SK-N-MC (cell line): Measurements from ENCODE around the gene ZNF467.

Source experiments
- DNase-seq: peaks from one replicate; pipeline ENCODE4 v3.0.0-alpha.2; 2011; ENCODE audit warnings: low read depth, low spot score
- H3K27ac ChIP-seq: fragments of 200-600 bp; sonication (generic); 2 replicates; pipeline ENCODE4 v1.5.1; 2016; ENCODE audit warnings: mixed run types
- H3K36me3 ChIP-seq: fragments of 200-600 bp; sonication (generic); 2 replicates; pipeline ENCODE4 v1.6.1; 2017; ENCODE audit warnings: antibody characterized with exemption, low read length, mixed read lengths; ENCODE audit not compliant: insufficient read depth
- H3K4me3 ChIP-seq: fragments of 200-600 bp; sonication (generic); 2 replicates; pipeline ENCODE4 v1.5.1; 2016
- H3K9ac ChIP-seq: fragments of 200-600 bp; sonication (generic); 2 replicates; pipeline ENCODE4 v1.8.0; 2017; ENCODE audit warnings: mixed run types, mixed read lengths; ENCODE audit not compliant: insufficient read length
- H3K9me3 ChIP-seq: fragments of 200-600 bp; sonication (generic); 2 replicates; pipeline ENCODE4 v1.6.1; 2017; ENCODE audit warnings: low read depth, mild to moderate bottlenecking, antibody characterized with exemption, low read length, moderate library complexity, mixed read lengths
- EZH2 ChIP-seq: fragments of 200-600 bp; sonication (generic); IDR thresholded peaks from one replicate; pipeline ENCODE4 v1.6.1; 2017; ENCODE audit warnings: antibody characterized with exemption
- FOXP2 ChIP-seq: optimal IDR thresholded peaks from 2 replicates; pipeline ENCODE3; 2011; ENCODE audit warnings: mild to moderate bottlenecking, moderate library complexity; ENCODE audit not compliant: insufficient read depth; ENCODE audit errors: extremely low read length, control extremely low read depth
- POLR2AphosphoS5 ChIP-seq: IDR thresholded peaks from 2 replicates; pipeline ENCODE4 v1.6.1; 2012; ENCODE audit warnings: mild to moderate bottlenecking, low read depth, low read length, borderline replicate concordance

Gene ZNF467

GRCh38 chr7:149743476-149744255 lies 29.7 kb downstream of the ZNF467 start:
- no peak overlapping the region for H3K9ac ChIP-seq
- H3K4me3 ChIP-seq: no peak overlapping the region
- TF ChIP-seq EZH2: no peak
- TF ChIP-seq POLR2AphosphoS5: no peak
- TF ChIP-seq FOXP2: no peak
- no peaks in the 10 kb centered on the region for H3K36me3 ChIP-seq
- H3K9me3 ChIP-seq: no peaks in the 10 kb centered on the region
- no peak for DNase-seq
- H3K27ac ChIP-seq: no peak overlapping the region

DNA sequence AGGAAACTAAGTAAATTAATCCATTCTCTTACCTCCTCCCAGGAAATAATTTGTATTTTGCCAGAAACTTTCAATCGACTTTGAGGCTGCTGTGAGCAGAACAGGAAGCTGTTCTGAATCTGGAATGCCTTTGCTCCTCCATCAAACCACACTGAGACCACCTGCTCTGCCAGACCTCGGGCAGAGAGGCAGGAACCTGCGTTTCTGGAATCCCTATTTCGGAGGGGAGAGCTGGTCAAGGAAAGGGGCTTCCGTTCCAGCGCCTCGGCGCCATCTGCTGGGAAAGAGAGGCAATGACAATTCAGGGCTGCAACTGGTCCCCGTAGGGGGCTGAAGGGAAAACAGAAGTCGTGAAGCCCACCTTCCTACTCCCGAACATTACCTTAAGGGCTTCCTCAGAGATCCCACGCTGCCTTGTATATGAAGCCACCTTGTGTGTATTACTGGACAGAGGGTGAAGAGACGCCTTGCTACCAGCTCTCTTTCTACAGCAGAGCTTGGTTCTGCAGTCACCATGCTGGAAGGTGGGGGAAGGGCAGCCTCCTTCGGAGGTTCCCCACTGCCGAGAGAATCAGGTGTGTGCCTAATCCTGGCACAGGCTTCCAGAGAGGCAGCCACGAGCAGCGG lies 31.2 kb downstream of the ZNF467 start:
- no peak for TF ChIP-seq EZH2
- no peak for TF ChIP-seq FOXP2
- TF ChIP-seq POLR2AphosphoS5: no peak
- H3K4me3 ChIP-seq: peak overlapping the region; percentile 72
- no peaks in the 10 kb centered on the region for H3K9me3 ChIP-seq
- no peaks in the 10 kb centered on the region for H3K36me3 ChIP-seq
- no peak overlapping the region for H3K27ac ChIP-seq
- DNase-seq: peak; percentile 20
- H3K9ac ChIP-seq: peak overlapping the region; percentile 37

- peak overlapping the region; percentile 72 for H3K4me3 ChIP-seq
- TF ChIP-seq POLR2AphosphoS5: no peak
- no peak for TF ChIP-seq FOXP2
- TF ChIP-seq EZH2: no peak
Observed at GRCh38 chr7:149741629-149742028, 31.8 kb downstream of the ZNF467 start.

GRCh38 chr7:149736478-149737360 lies 36.7 kb downstream of the ZNF467 start:
- no peaks in the 10 kb centered on the region; the same call in 1 of the 2 replicates for H3K36me3 ChIP-seq
- TF ChIP-seq EZH2 (no peak), POLR2AphosphoS5 (no peak), FOXP2 (no peak)
- H3K4me3 ChIP-seq: no peak overlapping the region
- H3K27ac ChIP-seq: no peak overlapping the region
- no peak overlapping the region for H3K9ac ChIP-seq
- DNase-seq: no peak
- H3K9me3 ChIP-seq: no peaks in the 10 kb centered on the region

More at GRCh38 chr7:149741629-149742028, 31.8 kb downstream of the ZNF467 start:
- H3K9ac ChIP-seq: peak overlapping the region; percentile 37
- no peak for DNase-seq
- H3K9me3 ChIP-seq: no peaks in the 10 kb centered on the region
- no peaks in the 10 kb centered on the region for H3K36me3 ChIP-seq
- no peak overlapping the region for H3K27ac ChIP-seq

- Histone ChIP-seq H3K9me3 (no peaks in the 10 kb centered on the region), H3K27ac (no peak overlapping the region), H3K36me3 (peaks cover 4% of the 10 kb centered on the region; the same call in 1 of the 2 replicates), H3K9ac (no peak overlapping the region), H3K4me3 (no peak overlapping the region)
- TF ChIP-seq EZH2 (no peak), POLR2AphosphoS5 (no peak), FOXP2 (no peak)
- no peak for DNase-seq
Observed at GRCh38 chr7:149735779-149736477, 37.5 kb downstream of the ZNF467 start.

GRCh38 chr7:149735181-149735602 lies 38.2 kb downstream of the ZNF467 start:
- Histone ChIP-seq H3K36me3 (peaks cover 4% of the 10 kb centered on the region; the same call in 1 of the 2 replicates), H3K27ac (no peak overlapping the region), H3K9ac (no peak overlapping the region), H3K9me3 (no peaks in the 10 kb centered on the region), H3K4me3 (no peak overlapping the region)
- no peak for DNase-seq
- TF ChIP-seq POLR2AphosphoS5 (no peak), FOXP2 (no peak)

- peaks cover 4% of the 10 kb centered on the region; the same call in 1 of the 2 replicates for H3K36me3 ChIP-seq
- TF ChIP-seq POLR2AphosphoS5 (no peak), FOXP2 (no peak), EZH2 (no peak)
- H3K4me3 ChIP-seq: no peak overlapping the region
- no peak overlapping the region for H3K27ac ChIP-seq
- no peak for DNase-seq
- no peaks in the 10 kb centered on the region for H3K9me3 ChIP-seq
- no peak overlapping the region for H3K9ac ChIP-seq
Observed at GRCh38 chr7:149734791-149735075, 38.7 kb downstream of the ZNF467 start.
